Coronary artery (tissue), 2 donors: ENCODE results near the gene CCDC137.
"Not testable (repeated sequence)": the region's sequence is repeated elsewhere in the genome, so short reads cannot be mapped to it uniquely, and the experiment has no call there.

Experiments
- DNase-seq: peaks from one replicate; pipeline ENCODE4 v3.0.0-alpha.2; 2017; ENCODE audit warnings: low spot score
- H3K27ac ChIP-seq, 2 donors: fragments of 200-600 bp; sonication (generic); one replicate each; pipeline ENCODE4 v1.5.1; 2016 to 2019
- H3K4me3 ChIP-seq: fragments of 200-600 bp; sonication (generic); 2 replicates; pipeline ENCODE4 v1.5.1; 2016; ENCODE audit warnings: mild to moderate bottlenecking, moderate library complexity
- TF ChIP-seq, protein P1 (sequence below): fragments of 200-600 bp; sonication (generic); IDR thresholded peaks from one replicate; pipeline ENCODE4 v1.5.1; 2019; ENCODE audit warnings: antibody characterized with exemption

The CCDC137 gene

DNA sequence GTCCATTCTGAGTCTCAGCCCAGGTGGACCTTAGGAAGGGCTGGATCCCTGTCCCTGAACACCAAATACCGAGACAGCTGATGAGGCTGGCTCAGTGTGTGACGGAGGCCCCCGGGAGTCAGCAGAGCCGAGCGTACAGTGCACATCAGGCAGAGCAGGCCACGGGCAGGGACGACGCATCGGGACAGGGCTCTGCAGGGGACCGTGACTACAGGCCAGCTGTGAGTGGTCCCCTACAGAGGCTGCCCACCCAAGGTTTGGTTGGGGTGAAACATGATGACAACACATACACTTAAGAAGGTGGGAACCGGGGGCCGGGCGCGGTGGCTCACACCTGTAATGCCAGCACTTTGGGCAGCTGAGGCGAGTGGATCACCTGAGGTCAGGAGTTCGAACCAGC lies 6.4 kb downstream of the CCDC137 start:
- TF ChIP-seq, protein P1, sequence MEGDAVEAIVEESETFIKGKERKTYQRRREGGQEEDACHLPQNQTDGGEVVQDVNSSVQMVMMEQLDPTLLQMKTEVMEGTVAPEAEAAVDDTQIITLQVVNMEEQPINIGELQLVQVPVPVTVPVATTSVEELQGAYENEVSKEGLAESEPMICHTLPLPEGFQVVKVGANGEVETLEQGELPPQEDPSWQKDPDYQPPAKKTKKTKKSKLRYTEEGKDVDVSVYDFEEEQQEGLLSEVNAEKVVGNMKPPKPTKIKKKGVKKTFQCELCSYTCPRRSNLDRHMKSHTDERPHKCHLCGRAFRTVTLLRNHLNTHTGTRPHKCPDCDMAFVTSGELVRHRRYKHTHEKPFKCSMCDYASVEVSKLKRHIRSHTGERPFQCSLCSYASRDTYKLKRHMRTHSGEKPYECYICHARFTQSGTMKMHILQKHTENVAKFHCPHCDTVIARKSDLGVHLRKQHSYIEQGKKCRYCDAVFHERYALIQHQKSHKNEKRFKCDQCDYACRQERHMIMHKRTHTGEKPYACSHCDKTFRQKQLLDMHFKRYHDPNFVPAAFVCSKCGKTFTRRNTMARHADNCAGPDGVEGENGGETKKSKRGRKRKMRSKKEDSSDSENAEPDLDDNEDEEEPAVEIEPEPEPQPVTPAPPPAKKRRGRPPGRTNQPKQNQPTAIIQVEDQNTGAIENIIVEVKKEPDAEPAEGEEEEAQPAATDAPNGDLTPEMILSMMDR, result no peak
- H3K4me3 ChIP-seq, result no peak overlapping the region
- DNase-seq, result no peak
- no peak overlapping the region for H3K27ac ChIP-seq

DNA sequence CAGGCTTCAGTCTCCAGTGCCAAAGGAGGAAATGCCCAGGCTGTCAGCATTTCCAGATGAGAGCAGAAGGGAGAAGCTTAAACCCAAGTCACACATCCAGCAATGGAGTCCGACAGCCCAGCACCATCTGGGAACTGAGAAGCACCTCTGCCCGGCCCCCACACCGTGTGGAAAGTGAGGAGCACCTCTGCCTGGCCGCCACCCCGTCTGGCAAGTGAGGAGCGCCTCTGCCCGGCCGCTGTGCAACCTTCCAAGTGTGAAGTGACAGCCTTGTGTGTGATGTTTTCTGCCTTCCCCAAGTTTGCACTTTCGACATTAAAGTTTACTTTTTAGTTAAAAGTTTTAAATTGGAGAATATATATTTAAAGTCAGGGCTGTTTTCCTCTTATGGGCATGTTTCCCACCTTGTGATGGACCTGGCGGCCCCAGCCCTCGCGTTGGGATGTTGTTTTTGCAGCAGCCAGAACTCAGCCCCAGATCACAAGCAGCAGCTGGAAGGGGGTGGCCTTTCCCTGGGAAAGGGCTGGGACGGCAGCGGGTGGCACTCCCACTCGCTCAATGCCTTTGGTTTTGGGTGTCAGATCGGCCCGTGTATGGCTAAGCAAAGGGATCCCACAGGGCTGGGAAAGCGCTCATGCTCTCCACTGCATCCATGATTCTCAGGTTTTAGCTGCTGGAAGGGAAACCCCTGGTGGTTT lies 7.2 kb downstream of the CCDC137 start:
- H3K27ac ChIP-seq, result no peak overlapping the region
- TF ChIP-seq, protein P1, result no peak
- no peak for DNase-seq
- no peak overlapping the region for H3K4me3 ChIP-seq

DNA sequence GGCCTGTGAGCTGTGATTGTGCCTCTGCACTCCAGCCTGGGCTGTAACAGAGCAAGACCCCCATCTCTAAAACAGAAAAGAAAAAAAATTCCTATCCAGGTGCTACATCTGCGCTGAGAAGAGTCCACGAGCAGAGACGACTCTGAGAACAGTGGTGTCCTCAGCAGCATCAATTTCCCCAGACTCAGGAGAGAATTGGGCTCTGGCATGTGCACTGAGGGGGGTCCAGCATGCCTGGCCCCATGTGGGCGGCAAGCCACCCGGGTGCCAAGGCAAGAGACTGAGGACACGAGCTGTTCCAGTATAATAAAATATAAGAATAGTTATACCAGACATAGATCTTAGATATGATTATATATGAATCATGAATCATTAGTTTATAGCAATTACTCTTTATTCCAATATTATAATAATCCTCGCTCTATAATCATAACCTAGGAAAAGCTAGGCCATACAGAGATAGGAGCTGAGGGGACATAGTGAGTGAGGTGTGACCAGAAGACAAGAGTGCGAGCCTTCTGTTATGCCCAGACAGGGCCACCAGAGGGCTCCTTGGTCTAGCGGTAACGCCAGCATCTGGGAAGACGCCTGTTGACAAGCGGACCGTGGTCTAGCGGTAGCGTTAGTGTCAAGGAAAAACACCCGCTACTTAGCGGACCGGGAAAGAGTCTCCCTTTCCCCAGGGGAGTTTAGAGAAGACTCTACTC lies 9.1 kb downstream of the CCDC137 start:
- not testable (repeated sequence) for H3K27ac ChIP-seq, DNase-seq, H3K4me3 ChIP-seq
- TF ChIP-seq, protein P1, result peak; percentile 54

DNA sequence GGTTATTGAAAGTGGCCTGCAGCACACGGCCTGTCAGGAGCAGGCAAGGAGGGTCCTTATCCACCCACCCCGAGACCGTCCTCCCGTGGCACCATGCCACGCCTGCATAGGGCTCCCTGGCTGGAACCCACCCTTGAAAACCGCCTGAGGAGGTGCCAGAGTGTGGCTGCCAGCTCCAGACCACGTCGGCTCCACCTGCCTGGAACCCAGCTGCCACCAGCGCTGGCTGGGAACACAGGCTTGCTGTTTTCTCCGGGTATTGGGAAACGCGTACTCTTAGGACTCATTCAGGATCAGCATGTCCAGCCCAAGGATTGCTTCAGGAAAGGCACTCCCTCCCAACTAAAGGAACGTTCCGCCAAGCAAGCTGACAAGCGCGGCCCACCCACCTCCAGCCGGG lies 10.4 kb downstream of the CCDC137 start:
- no peak for DNase-seq
- TF ChIP-seq, protein P1, result no peak
- Histone ChIP-seq H3K4me3 (no peak overlapping the region), H3K27ac (no peak overlapping the region)

DNA sequence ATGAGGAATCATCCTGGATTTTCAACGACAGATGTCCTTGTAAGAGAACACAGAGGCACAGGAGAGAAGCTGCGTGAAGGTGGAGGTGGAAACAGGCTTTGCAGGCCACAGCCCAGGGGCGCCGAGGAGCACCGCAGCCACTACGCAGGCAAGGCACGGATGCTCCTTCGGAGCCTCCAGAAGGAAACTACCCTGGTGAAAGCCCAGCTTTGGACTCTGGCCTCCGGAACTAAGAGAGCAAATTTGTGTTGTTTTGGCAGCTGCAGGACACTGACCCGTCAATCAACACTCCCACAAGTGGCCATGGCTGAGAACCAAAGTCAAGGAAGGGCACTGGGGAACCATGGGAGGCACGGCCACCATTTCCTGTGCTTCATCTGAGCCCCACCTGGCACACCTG lies 13.6 kb downstream of the CCDC137 start:
- no peak for DNase-seq
- no peak overlapping the region for H3K4me3 ChIP-seq
- TF ChIP-seq, protein P1, result no peak
- no peak overlapping the region for H3K27ac ChIP-seq

DNA sequence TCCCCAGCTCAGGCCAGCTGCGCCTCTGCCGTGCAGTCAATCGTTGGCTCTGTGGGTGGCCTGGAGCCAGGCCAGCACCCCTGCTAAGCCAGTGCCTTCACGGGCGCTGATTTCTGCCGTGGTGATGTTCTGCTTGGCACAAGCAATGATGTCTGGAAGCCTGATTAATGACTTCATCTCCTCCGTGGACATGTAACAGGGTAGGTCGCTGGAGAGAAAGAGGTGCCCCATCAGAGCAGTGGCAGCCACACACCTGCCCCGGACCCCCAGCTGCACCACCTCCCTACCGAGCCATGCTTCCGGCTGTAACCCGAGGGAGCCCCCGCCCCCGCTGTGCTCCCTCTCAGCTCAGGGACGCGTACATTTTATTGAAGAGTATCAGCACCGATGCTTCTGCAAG lies 15.1 kb downstream of the CCDC137 start:
- Histone ChIP-seq H3K27ac (no peak overlapping the region), H3K4me3 (no peak overlapping the region)
- TF ChIP-seq, protein P1, result no peak
- DNase-seq, result no peak
